GM12878 (cell line): ENCODE data around the gene LILRB5. TPM values are rescaled to one million over a fixed set of nuclear protein-coding genes. Genes with fewer than 3 reads are reported as not detected.

ENCODE experiments used
- CBX5 ChIP-seq: sonication (generic); IDR thresholded peaks from 2 replicates; pipeline ENCODE4 v1.6.1; 2016; ENCODE audit warnings: low read depth, moderate library complexity, mild to moderate bottlenecking, inconsistent platforms
- ELK1 ChIP-seq: IDR thresholded peaks from 2 replicates; pipeline ENCODE4 v1.6.1; 2012; ENCODE audit warnings: low read depth, low read length, improper control_type of control experiment
- IKZF2 ChIP-seq, 2 experiments: fragments of 450-650 bp; IDR thresholded peaks; 2 replicates each; pipeline ENCODE4 v1.6.1; 2017; ENCODE audit warnings: mild to moderate bottlenecking in 2 of 2, moderate library complexity in 2 of 2
- LARP7 ChIP-seq: fragments of 450-650 bp; IDR thresholded peaks from 2 replicates; pipeline ENCODE4 v1.6.1; 2017; ENCODE audit warnings: mild to moderate bottlenecking
- NBN ChIP-seq: fragments of 450-650 bp; IDR thresholded peaks from 2 replicates; pipeline ENCODE4 v1.6.1; 2016
- RELA ChIP-seq: fragments of 450-650 bp; IDR thresholded peaks from 2 replicates; pipeline ENCODE4 v1.8.0; 2014; ENCODE audit warnings: borderline replicate concordance; ENCODE audit not compliant: partially characterized antibody
- USF1 ChIP-seq: IDR thresholded peaks from 2 replicates; pipeline ENCODE4 v1.6.1; 2011; ENCODE audit warnings: borderline replicate concordance, low read depth, mild to moderate bottlenecking, moderate library complexity, mixed read lengths, low read length; ENCODE audit not compliant: insufficient read depth; ENCODE audit errors: extremely low read length
- USF2 ChIP-seq: IDR thresholded peaks from 2 replicates; pipeline ENCODE4 v1.6.1; 2011; ENCODE audit warnings: low read depth, low read length, improper control_type of control experiment, borderline replicate concordance
- YY1 ChIP-seq: IDR thresholded peaks from 2 replicates; pipeline ENCODE4 v1.6.1; 2011; ENCODE audit warnings: low read depth, mild to moderate bottlenecking, low read length
- ZNF622 ChIP-seq: fragments of 450-650 bp; IDR thresholded peaks from 2 replicates; pipeline ENCODE4 v1.6.1; 2017; ENCODE audit warnings: mild to moderate bottlenecking, inconsistent platforms
- ZZZ3 ChIP-seq: IDR thresholded peaks from 2 replicates; pipeline ENCODE4 v1.6.1; 2011; ENCODE audit warnings: low read depth; ENCODE audit not compliant: control insufficient read depth, insufficient read length
- polyA plus RNA-seq, 11 experiments: library from polyadenylated mRNA; depleted of rRNA in 4 of 11; unstranded in 6 of 11; stranded (reverse) in 5 of 11; fragments of >200 nt; fragmentation: Nextera tagmentation in 4 of 11; fragmentation: Illumina TruSeq in 1 of 11; extraction: Ambion mirVana in 4 of 11; extraction: Trizol in 1 of 11; gene quantifications; 1 replicate in 1 of 11; 2 replicates in 10 of 11; pipeline versions ENCODE4 v1.2.1 to v1.2.3, GENCODE V29; 2011 to 2016; ENCODE audit warnings: inconsistent platforms in 2 of 11, missing spikeins in 2 of 11, low read depth in 1 of 11
- total RNA-seq, 4 experiments: library from RNA; depleted of rRNA in 3 of 4; stranded (reverse); fragments of >200 nt in 3 of 4; fragmentation: Illumina TruSeq in 1 of 4; extraction: Trizol in 1 of 4; gene quantifications; 2 replicates each; pipeline versions ENCODE4 v1.2.1 to v1.2.3, GENCODE V29; 2013 to 2021
- TF ChIP-seq, protein P1 (sequence below): fragments of 450-650 bp; IDR thresholded peaks from 2 replicates; pipeline ENCODE4 v1.6.1; 2016; ENCODE audit warnings: mild to moderate bottlenecking
- TF ChIP-seq, protein P2 (sequence below): IDR thresholded peaks from 2 replicates; pipeline ENCODE4 v1.6.1; 2012; ENCODE audit warnings: improper control_type of control experiment, low read depth, low read length; ENCODE audit not compliant: insufficient replicate concordance
- TF ChIP-seq, protein P3 (sequence below): fragments of 450-650 bp; IDR thresholded peaks from 2 replicates; pipeline ENCODE4 v1.6.1; 2017; ENCODE audit warnings: mild to moderate bottlenecking, low read depth, inconsistent platforms; ENCODE audit not compliant: poor library complexity, severe bottlenecking

The LILRB5 gene
- total and polyA plus RNA-seq, 10 of the 15 experiments (the other 5 are each of a cell fraction or from before 2014, with no cell fraction given): 0.01 to 0.13 TPM; not detected in 8

DNA sequence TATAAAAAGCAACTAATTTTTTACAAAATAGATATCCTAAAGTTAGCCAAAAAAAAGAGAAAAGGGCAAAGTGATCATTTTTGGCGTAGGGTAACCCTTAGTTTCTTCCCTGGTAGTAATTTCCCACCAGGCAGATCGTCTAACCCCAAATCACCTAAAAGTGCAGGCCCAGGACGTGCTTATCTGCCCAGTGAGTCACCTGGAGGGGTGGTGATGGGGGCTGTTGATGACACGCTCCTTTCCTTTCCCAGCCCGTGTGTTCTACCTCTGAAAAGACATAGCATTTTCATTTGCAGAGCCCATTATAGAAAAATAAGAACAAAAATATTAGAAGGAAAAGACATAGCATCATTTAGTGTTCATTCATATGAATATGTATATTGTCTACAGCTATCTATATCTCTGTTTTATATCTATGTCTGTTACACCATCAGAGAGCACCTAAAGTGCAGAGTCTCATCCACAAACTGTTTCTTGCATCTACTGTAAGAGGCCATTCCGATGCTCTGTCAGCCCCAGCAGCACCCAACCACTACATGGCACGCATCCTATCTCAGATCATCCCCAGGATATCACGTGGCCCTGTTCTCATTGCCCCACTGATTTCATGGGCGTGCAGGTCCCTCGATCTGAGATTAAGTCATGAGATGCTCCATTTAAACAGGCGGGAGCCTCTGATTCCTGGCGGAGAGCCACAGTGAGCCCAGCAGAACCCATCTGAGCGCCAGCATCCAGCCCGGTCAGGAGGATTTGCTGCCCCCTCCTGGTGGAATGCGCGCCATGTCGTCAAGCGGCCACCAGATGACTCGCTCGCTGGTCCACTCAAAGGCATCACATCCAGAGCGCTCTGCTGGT lies 25.8 kb downstream of the LILRB5 start (continued):
- TF ChIP-seq, protein P1, sequence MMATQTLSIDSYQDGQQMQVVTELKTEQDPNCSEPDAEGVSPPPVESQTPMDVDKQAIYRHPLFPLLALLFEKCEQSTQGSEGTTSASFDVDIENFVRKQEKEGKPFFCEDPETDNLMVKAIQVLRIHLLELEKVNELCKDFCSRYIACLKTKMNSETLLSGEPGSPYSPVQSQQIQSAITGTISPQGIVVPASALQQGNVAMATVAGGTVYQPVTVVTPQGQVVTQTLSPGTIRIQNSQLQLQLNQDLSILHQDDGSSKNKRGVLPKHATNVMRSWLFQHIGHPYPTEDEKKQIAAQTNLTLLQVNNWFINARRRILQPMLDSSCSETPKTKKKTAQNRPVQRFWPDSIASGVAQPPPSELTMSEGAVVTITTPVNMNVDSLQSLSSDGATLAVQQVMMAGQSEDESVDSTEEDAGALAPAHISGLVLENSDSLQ: no peak; the same call in 1 of the 2 replicates
- TF ChIP-seq ZZZ3 (no peak), NBN (0 out of 2 replicates have a peak, but pooled peaks have one; percentile 46), CBX5 (no peak), ZNF622 (no peak), IKZF2 (IDR thresholded peaks at IDR 0.05) (no peak), RELA (no peak), LARP7 (no peak), USF2 (no peak), ELK1 (no peak), USF1 (peak; percentile 24), YY1 (peak; percentile 78)
- TF ChIP-seq, protein P2, sequence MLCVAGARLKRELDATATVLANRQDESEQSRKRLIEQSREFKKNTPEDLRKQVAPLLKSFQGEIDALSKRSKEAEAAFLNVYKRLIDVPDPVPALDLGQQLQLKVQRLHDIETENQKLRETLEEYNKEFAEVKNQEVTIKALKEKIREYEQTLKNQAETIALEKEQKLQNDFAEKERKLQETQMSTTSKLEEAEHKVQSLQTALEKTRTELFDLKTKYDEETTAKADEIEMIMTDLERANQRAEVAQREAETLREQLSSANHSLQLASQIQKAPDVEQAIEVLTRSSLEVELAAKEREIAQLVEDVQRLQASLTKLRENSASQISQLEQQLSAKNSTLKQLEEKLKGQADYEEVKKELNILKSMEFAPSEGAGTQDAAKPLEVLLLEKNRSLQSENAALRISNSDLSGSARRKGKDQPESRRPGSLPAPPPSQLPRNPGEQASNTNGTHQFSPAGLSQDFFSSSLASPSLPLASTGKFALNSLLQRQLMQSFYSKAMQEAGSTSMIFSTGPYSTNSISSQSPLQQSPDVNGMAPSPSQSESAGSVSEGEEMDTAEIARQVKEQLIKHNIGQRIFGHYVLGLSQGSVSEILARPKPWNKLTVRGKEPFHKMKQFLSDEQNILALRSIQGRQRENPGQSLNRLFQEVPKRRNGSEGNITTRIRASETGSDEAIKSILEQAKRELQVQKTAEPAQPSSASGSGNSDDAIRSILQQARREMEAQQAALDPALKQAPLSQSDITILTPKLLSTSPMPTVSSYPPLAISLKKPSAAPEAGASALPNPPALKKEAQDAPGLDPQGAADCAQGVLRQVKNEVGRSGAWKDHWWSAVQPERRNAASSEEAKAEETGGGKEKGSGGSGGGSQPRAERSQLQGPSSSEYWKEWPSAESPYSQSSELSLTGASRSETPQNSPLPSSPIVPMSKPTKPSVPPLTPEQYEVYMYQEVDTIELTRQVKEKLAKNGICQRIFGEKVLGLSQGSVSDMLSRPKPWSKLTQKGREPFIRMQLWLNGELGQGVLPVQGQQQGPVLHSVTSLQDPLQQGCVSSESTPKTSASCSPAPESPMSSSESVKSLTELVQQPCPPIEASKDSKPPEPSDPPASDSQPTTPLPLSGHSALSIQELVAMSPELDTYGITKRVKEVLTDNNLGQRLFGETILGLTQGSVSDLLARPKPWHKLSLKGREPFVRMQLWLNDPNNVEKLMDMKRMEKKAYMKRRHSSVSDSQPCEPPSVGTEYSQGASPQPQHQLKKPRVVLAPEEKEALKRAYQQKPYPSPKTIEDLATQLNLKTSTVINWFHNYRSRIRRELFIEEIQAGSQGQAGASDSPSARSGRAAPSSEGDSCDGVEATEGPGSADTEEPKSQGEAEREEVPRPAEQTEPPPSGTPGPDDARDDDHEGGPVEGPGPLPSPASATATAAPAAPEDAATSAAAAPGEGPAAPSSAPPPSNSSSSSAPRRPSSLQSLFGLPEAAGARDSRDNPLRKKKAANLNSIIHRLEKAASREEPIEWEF: no peak
- TF ChIP-seq, protein P3, sequence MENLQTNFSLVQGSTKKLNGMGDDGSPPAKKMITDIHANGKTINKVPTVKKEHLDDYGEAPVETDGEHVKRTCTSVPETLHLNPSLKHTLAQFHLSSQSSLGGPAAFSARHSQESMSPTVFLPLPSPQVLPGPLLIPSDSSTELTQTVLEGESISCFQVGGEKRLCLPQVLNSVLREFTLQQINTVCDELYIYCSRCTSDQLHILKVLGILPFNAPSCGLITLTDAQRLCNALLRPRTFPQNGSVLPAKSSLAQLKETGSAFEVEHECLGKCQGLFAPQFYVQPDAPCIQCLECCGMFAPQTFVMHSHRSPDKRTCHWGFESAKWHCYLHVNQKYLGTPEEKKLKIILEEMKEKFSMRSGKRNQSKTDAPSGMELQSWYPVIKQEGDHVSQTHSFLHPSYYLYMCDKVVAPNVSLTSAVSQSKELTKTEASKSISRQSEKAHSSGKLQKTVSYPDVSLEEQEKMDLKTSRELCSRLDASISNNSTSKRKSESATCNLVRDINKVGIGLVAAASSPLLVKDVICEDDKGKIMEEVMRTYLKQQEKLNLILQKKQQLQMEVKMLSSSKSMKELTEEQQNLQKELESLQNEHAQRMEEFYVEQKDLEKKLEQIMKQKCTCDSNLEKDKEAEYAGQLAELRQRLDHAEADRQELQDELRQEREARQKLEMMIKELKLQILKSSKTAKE: no peak
